Smooth muscle cell of the brain vasculature (primary cell): Measurements from ENCODE around the gene COMP.

Experiments
- DNase-seq: peaks from one replicate; pipeline ENCODE4 v3.0.0-alpha.2; 2012; ENCODE audit warnings: low read depth, low spot score

COMP gene

GRCh38 chr19:18770663-18771327 is 20.3 kb downstream of the COMP start:
- DNase-seq: no peak

GRCh38 chr19:18769989-18770528 is 21.0 kb downstream of the COMP start:
- no peak for DNase-seq

- DNase-seq: no peak
Measured at GRCh38 chr19:18768997-18769891, 21.9 kb downstream of the COMP start.

GRCh38 chr19:18768046-18768771 is 22.9 kb downstream of the COMP start:
- DNase-seq: no peak

GRCh38 chr19:18765224-18765623 is 25.9 kb downstream of the COMP start:
- no peak for DNase-seq

GRCh38 chr19:18764591-18765051 is 26.5 kb downstream of the COMP start:
- no peak for DNase-seq

- DNase-seq: no peak
Measured at GRCh38 chr19:18763674-18764590, 27.2 kb downstream of the COMP start.

GRCh38 chr19:18762125-18763023 is 28.7 kb downstream of the COMP start:
- DNase-seq: no peak

GRCh38 chr19:18761531-18762110 is 29.5 kb downstream of the COMP start:
- DNase-seq: no peak

GRCh38 chr19:18760440-18761383 is 30.4 kb downstream of the COMP start:
- DNase-seq: no peak

- DNase-seq: no peak
Measured at GRCh38 chr19:18759995-18760426, 31.1 kb downstream of the COMP start.

- no peak for DNase-seq
Measured at GRCh38 chr19:18759304-18759994, 31.7 kb downstream of the COMP start.

- no peak for DNase-seq
Measured at GRCh38 chr19:18756896-18757295, 34.2 kb downstream of the COMP start.

GRCh38 chr19:18754501-18754900 is 36.6 kb downstream of the COMP start:
- DNase-seq: no peak

GRCh38 chr19:18751571-18751970 is 39.5 kb downstream of the COMP start:
- DNase-seq: no peak

- DNase-seq: no peak
Measured at GRCh38 chr19:18750295-18750970, 40.7 kb downstream of the COMP start.
